ENCODE results near the gene ARHGEF28. TPM values are rescaled to one million over a fixed set of nuclear protein-coding genes. Genes with fewer than 3 reads are reported as not detected.

ARHGEF28 gene
- total RNA-seq, 1 experiment from 2014 or later = 5.8 TPM

DNA sequence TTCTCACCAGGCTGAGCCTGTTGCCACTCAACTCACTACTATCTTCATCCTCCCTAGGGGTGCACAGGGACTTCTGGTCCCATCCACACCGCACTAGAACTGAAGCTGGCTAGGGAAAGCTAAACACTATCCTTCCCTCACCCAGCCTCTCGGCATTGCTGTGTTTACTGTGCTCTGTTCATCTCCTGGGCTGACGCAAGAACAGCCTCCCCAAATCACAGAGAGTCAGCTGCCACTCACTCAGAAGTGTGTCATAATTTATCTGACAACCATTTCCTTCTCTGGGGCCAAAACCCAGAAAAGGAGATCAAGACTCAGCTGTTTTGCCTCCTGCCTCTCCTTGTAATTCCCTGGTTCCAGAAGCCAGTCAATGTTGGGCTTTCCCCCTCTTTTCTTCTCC lies 92.8 kb downstream of the ARHGEF28 start:
- Histone ChIP-seq H3K4me3 (no peak overlapping the region), H3K36me3 (no peaks in the 10 kb centered on the region), H3K27ac (no peak overlapping the region), H3K27me3 (no peaks in the 10 kb centered on the region), H3K4me1 (peaks cover 11% of the 10 kb centered on the region), H3K9me3 (replicated peaks) (no peaks in the 10 kb centered on the region)
- DNase-seq = no peak

- no peaks in the 10 kb centered on the region for H3K27me3 ChIP-seq
These were observed 93.6 kb downstream of the ARHGEF28 start for GRCh38 chr5:73719632-73720031.

DNA sequence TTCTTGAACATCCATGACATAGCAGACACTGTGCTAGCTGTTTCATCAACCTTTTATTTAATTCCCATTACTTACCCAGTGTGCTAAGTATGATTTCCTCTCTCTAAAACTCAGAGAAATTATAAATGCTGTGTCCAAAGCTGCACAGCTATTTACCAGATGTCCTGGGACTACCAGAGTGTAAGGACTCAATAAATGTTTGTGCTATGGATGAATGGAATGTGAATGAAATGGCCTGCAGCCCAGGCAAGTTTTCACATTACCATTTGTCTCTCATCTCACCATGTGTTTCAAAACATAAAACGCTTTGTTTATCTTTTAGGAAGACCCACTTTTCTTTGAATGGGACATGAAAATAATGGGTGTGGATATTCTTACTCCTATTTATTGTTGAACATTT lies 96.2 kb downstream of the ARHGEF28 start:
- H3K9me3 ChIP-seq (replicated peaks) = no peaks in the 10 kb centered on the region
- DNase-seq = peak in 1 of 2 experiments; percentile 28
- H3K36me3 ChIP-seq = no peaks in the 10 kb centered on the region
- H3K4me3 ChIP-seq = no peak overlapping the region
- no peaks in the 10 kb centered on the region for H3K27me3 ChIP-seq
- peaks cover 11% of the 10 kb centered on the region for H3K4me1 ChIP-seq
- H3K27ac ChIP-seq = no peak overlapping the region

More at GRCh38 chr5:73719632-73720031, 93.6 kb downstream of the ARHGEF28 start:
- Histone ChIP-seq H3K27ac (no peak overlapping the region), H3K9me3 (replicated peaks) (no peaks in the 10 kb centered on the region), H3K4me1 (peaks cover 11% of the 10 kb centered on the region), H3K4me3 (no peak overlapping the region), H3K36me3 (no peaks in the 10 kb centered on the region)
- DNase-seq = no peak

DNA sequence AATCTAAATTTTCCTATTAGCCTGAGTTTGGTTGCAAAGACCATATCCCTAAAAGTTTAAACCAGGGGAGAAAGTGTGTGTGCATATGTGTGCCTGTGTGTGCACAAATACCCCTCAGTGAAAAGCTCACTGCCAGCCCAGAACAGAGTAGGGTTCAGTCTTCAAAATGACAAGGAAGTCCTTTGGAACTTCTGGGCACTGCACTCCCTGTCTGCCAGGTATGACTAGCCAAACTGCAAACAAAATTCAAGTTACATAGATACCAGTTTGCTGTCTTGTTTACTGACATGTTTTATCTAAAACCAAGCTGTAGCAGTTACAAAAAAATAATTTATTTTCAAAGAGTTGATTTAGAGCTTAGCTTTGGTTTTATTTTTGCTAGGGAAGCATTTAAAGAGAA lies 100.1 kb downstream of the ARHGEF28 start:
- Histone ChIP-seq H3K27me3 (no peaks in the 10 kb centered on the region), H3K36me3 (no peaks in the 10 kb centered on the region), H3K4me1 (0 out of 2 replicates have a peak, but pooled peaks cover 3% of the 10 kb centered on the region), H3K27ac (no peak overlapping the region), H3K4me3 (no peak overlapping the region), H3K9me3 (replicated peaks) (no peaks in the 10 kb centered on the region)
- no peak for DNase-seq

DNA sequence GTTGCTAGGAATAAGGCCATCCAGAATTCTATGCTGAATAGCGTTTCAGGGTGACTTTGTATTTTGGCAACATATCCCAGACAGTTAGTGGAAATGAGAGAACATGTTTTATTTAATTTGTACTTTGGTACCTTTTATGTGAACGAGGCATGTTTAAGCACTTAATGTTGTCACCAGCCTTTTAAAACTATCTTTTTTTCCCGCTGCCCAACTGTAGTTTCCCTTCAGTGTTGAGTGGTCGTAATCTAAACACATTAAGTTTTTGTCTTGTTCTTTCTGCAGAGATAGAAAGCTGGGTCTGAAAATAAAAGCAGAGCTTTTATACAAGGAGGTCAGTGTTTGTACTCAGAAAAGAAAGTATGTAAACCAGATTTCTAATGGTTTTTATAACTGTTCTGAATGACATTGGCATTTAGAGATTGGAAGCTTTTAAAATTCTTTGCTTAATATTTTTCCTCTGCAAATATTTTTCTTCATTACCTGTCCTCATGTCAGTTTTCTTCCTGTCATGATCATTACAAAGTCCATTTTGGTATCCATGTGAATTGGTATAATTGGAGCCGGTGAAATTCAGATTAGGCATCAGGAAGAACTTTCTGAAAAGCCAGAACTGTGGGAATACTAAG lies 100.7 kb downstream of the ARHGEF28 start:
- Histone ChIP-seq H3K27me3 (no peaks in the 10 kb centered on the region), H3K9me3 (replicated peaks) (no peaks in the 10 kb centered on the region), H3K27ac (no peak overlapping the region), H3K4me3 (no peak overlapping the region), H3K36me3 (no peaks in the 10 kb centered on the region), H3K4me1 (0 out of 2 replicates have a peak, but pooled peaks cover 3% of the 10 kb centered on the region)
- no peak for DNase-seq

- no peak overlapping the region for H3K27ac ChIP-seq
- no peak overlapping the region for H3K4me3 ChIP-seq
- no peaks in the 10 kb centered on the region for H3K4me1 ChIP-seq
- H3K9me3 ChIP-seq (replicated peaks) = no peaks in the 10 kb centered on the region
- no peaks in the 10 kb centered on the region for H3K36me3 ChIP-seq
- H3K27me3 ChIP-seq = no peaks in the 10 kb centered on the region
- DNase-seq = no peak
These were observed 101.5 kb downstream of the ARHGEF28 start for GRCh38 chr5:73727470-73727869.

DNA sequence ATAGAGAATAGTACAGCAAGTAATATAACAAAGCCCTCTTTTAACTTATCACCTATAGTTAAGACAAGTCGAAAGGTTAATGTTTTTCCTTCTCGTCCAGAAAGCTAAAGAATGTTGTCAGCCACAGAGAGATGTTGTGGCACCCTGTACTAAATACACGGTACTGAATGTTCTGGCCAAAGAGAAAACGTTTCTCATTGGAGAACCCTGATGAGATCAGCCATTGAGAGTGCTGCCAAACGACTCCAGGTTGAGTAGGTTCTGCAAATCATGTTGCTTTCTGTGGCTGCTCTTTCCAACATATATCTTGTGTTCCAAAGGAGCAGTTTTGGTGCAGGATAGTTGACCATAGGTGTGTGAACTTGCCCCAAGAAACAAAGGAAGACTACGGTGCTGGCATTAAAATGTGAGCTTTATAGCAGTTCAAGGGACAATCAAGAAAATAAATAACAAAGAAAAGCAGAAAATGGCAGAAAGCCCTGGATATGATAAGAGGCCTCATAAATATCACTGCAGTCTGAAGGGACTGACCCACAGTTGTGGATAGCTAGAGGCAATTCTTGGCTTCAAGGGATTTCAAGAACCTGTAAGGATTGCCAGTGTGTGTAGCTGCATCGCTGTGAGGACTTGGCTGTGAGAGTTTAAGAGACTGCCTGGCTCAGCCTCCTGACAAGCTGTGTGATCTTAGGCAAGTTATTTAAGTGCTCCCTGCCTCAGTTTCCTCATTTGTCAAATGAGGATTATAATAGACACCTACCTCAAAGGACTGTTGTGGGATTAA lies 102.7 kb downstream of the ARHGEF28 start:
- Histone ChIP-seq H3K36me3 (no peaks in the 10 kb centered on the region), H3K4me1 (no peaks in the 10 kb centered on the region), H3K27ac (no peak overlapping the region), H3K9me3 (replicated peaks) (no peaks in the 10 kb centered on the region), H3K4me3 (no peak overlapping the region), H3K27me3 (no peaks in the 10 kb centered on the region)
- DNase-seq = no peak

DNA sequence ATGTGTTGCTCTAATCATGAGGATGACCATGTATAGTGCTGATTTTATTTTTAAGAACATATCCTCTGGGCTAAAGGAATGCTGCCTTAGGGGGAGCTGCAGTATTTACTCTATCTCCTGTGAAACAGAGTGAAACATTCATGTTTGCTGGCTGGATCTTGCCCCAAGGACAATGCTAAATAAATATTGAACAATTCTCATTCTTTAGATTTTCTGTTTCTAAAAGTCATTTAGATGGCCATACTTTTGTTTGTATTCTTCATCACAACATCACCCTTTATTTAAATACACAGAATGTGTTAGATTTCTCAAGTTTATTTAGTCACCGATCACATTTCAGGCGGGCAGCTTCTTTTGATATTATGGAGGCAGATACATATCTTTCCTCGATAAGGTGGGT lies 103.3 kb downstream of the ARHGEF28 start:
- H3K36me3 ChIP-seq = no peaks in the 10 kb centered on the region
- H3K27ac ChIP-seq = no peak overlapping the region
- H3K4me3 ChIP-seq = no peak overlapping the region
- no peaks in the 10 kb centered on the region for H3K27me3 ChIP-seq
- DNase-seq = no peak
- H3K4me1 ChIP-seq = no peaks in the 10 kb centered on the region
- H3K9me3 ChIP-seq (replicated peaks) = no peaks in the 10 kb centered on the region

- H3K27ac ChIP-seq = no peak overlapping the region
- DNase-seq = no peak
- no peak overlapping the region for H3K4me3 ChIP-seq
- no peaks in the 10 kb centered on the region for H3K4me1 ChIP-seq
- H3K9me3 ChIP-seq (replicated peaks) = no peaks in the 10 kb centered on the region
- no peaks in the 10 kb centered on the region for H3K27me3 ChIP-seq
- H3K36me3 ChIP-seq = no peaks in the 10 kb centered on the region
These were observed 106.0 kb downstream of the ARHGEF28 start for GRCh38 chr5:73732045-73732444.

GRCh38 chr5:73733219-73733618 lies 107.2 kb downstream of the ARHGEF28 start:
- no peak for DNase-seq
- no peak overlapping the region for H3K4me3 ChIP-seq

GRCh38 chr5:73735032-73735734 lies 109.2 kb downstream of the ARHGEF28 start:
- Histone ChIP-seq H3K4me3 (no peak overlapping the region), H3K27ac (no peak overlapping the region), H3K4me1 (no peaks in the 10 kb centered on the region), H3K36me3 (no peaks in the 10 kb centered on the region), H3K27me3 (no peaks in the 10 kb centered on the region), H3K9me3 (replicated peaks) (no peaks in the 10 kb centered on the region)
- no peak for DNase-seq

More at GRCh38 chr5:73733219-73733618, 107.2 kb downstream of the ARHGEF28 start:
- H3K27me3 ChIP-seq = no peaks in the 10 kb centered on the region
- H3K9me3 ChIP-seq (replicated peaks) = no peaks in the 10 kb centered on the region
- H3K27ac ChIP-seq = no peak overlapping the region
- H3K36me3 ChIP-seq = no peaks in the 10 kb centered on the region
- no peaks in the 10 kb centered on the region for H3K4me1 ChIP-seq

DNA sequence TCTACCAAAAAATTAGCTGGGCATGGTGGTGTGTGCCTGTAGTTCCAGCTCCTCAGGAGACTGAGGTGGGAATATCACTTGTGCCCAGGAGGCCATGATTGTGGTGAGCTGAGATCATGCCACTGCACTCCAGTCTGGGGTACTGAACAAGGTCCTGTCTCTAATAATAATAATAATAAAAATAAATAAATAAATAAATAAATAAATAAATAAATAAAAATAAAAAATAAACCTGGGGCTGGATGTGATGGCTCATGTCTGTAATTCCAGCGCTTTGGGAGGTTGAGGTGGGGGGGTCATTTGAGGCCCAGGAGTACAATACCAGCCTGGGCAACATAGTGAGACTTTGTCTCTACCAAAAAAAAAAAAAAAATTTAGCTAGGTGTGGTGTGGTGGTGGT lies 113.7 kb downstream of the ARHGEF28 start:
- Histone ChIP-seq H3K27ac (no peak overlapping the region), H3K4me1 (no peaks in the 10 kb centered on the region), H3K4me3 (no peak overlapping the region), H3K36me3 (no peaks in the 10 kb centered on the region), H3K27me3 (no peaks in the 10 kb centered on the region), H3K9me3 (replicated peaks) (no peaks in the 10 kb centered on the region)
- no peak for DNase-seq

GRCh38 chr5:73740274-73740790 lies 114.3 kb downstream of the ARHGEF28 start:
- Histone ChIP-seq H3K27ac (no peak overlapping the region), H3K27me3 (no peaks in the 10 kb centered on the region), H3K36me3 (no peaks in the 10 kb centered on the region), H3K4me1 (no peaks in the 10 kb centered on the region), H3K4me3 (no peak overlapping the region), H3K9me3 (replicated peaks) (no peaks in the 10 kb centered on the region)
- DNase-seq = no peak

DNA sequence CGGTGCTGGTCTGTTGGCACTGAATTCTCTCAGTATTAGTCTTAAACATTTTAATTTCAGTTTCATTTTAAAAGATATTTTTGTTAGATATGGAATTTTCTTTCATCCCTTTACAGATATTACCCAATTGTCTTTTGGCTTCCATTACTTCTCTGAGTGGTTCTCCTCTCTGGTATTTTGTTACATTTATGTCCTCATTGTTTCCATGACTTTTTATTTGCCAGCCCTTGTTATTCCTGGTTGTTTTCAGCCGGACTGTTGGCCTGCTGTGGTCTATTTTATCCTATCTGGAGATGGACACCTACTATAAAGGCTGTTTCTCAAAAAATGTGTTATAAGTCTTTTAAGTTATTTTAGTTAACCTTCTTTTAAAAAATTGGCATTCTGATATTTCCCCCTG lies 117.2 kb downstream of the ARHGEF28 start:
- DNase-seq = no peak
- Histone ChIP-seq H3K9me3 (replicated peaks) (no peaks in the 10 kb centered on the region), H3K27me3 (no peaks in the 10 kb centered on the region), H3K36me3 (no peaks in the 10 kb centered on the region), H3K4me1 (no peaks in the 10 kb centered on the region), H3K4me3 (no peak overlapping the region), H3K27ac (no peak overlapping the region)

GRCh38 chr5:73745836-73746235 lies 119.8 kb downstream of the ARHGEF28 start:
- H3K36me3 ChIP-seq = no peaks in the 10 kb centered on the region
- peaks cover 3% of the 10 kb centered on the region; the same call in 1 of the 2 replicates for H3K4me1 ChIP-seq
- no peaks in the 10 kb centered on the region for H3K27me3 ChIP-seq
- H3K4me3 ChIP-seq = no peak overlapping the region
- no peaks in the 10 kb centered on the region for H3K9me3 ChIP-seq (replicated peaks)
- H3K27ac ChIP-seq = no peak overlapping the region
- DNase-seq = no peak
